Erythroblast (primary cell): ENCODE results near the gene CYTH2.

Source experiments
- GATA1 ChIP-seq: IDR thresholded peaks from 2 replicates; pipeline ENCODE4 v1.6.1; 2011; ENCODE audit warnings: low read depth, mild to moderate bottlenecking, control low read depth, low read length, moderate library complexity
- POLR2A ChIP-seq: IDR thresholded peaks from 2 replicates; pipeline ENCODE4 v1.6.1; 2011; ENCODE audit warnings: mild to moderate bottlenecking, low read length

DNA sequence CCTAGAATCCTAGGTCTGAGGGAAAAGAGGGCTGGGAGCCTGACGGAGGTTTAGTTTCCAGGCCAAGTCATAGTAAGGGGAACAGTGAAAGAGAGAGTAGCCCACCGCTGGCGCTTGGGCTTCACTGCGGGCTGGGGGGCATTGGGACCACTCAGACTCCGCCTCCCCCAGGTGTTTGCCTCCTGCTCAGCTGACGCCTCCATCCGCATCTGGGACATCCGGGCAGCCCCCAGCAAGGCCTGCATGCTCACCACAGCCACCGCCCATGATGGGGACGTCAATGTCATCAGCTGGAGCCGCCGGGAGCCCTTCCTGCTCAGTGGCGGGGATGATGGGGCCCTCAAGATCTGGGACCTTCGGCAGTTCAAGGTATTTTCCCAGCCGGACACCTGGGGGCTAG lies 18.3 kb upstream of the CYTH2 start:
- TF ChIP-seq POLR2A (no peak), GATA1 (no peak)
